Transverse colon (tissue), 4 donors: ENCODE measurements around the gene INPP5J. TPM values are rescaled to one million over a fixed set of nuclear protein-coding genes. Genes with fewer than 3 reads are reported as not detected.

Experiments used
- DNase-seq: peaks from one replicate; pipeline ENCODE4 v3.0.0-alpha.2; 2019
- H3K27ac ChIP-seq, 4 donors: fragments of 200-600 bp; sonication (generic); 2 replicates each; pipeline ENCODE4 v1.5.1; 2016 to 2018; ENCODE audit warnings: inconsistent platforms in 4 of 4
- H3K27me3 ChIP-seq: fragments of 200-600 bp; sonication (generic); 2 replicates; pipeline ENCODE4 v1.5.1; 2017; ENCODE audit warnings: inconsistent platforms
- H3K36me3 ChIP-seq, 4 donors: fragments of 200-600 bp; sonication (generic); 2 replicates each; pipeline ENCODE4 v1.5.1; 2017 to 2019; ENCODE audit warnings: inconsistent platforms in 4 of 4
- H3K4me1 ChIP-seq, 4 donors: fragments of 200-600 bp; sonication (generic); 2 replicates each; pipeline ENCODE4 v1.5.1; 2017 to 2020; ENCODE audit warnings: inconsistent platforms in 4 of 4
- H3K4me3 ChIP-seq, 4 donors: fragments of 200-600 bp; sonication (generic); 1 replicate in 1 of 4; 2 replicates in 3 of 4; pipeline versions ENCODE4 v1.5.1 to v1.6.1; 2017 to 2019; ENCODE audit warnings: inconsistent platforms in 4 of 4
- H3K9me3 ChIP-seq, 2 donors: fragments of 200-600 bp; sonication (generic); 2 replicates each; pipeline ENCODE4 v1.5.1; 2017 to 2019; ENCODE audit warnings: inconsistent platforms in 2 of 2
- CTCF ChIP-seq, 5 experiments: fragments of 200-600 bp in 3 of 5; fragments of 450-650 bp in 2 of 5; sonication (generic) in 3 of 5; IDR thresholded peaks; 1 replicate in 2 of 5; 2 replicates in 3 of 5; pipeline ENCODE4 v1.5.1; 2016 to 2017; ENCODE audit warnings: antibody characterized with exemption in 5 of 5, inconsistent platforms in 3 of 5, mild to moderate bottlenecking in 2 of 5, moderate library complexity in 1 of 5
- EP300 ChIP-seq: sonication (generic); formaldehyde crosslinking; IDR thresholded peaks from one replicate; pipeline ENCODE4 v1.6.1; 2017; ENCODE audit warnings: antibody characterized with exemption, low read depth
- POLR2A ChIP-seq: fragments of 450-650 bp; IDR thresholded peaks from one replicate; pipeline ENCODE4 v1.6.1; 2016; ENCODE audit warnings: antibody characterized with exemption, mild to moderate bottlenecking, moderate library complexity
- POLR2AphosphoS5 ChIP-seq, 3 donors: sonication (generic); formaldehyde crosslinking; IDR thresholded peaks; one replicate each; pipeline ENCODE4 v1.6.1; 2016; ENCODE audit warnings: antibody characterized with exemption in 3 of 3
- WGBS, 2 donors: methylation state at CpG; one replicate each; pipeline ENCODE4 v1.1.5; 2018; ENCODE audit warnings: low coverage in 1 of 2; 5-methylcytosine and 5-hydroxymethylcytosine counted together
- in situ Hi-C, 4 donors: fragments of 200-750 bp; cut with MboI; loops; one replicate each; pipeline versions ENCODE4 v1.15.0 to v1.15.1; 2017; ENCODE audit warnings: low sequenced_read_pairs in 3 of 4, low pct_ligation_motif_present in 1 of 4, low pct_unique_long_range_greater_than_20kb in 1 of 4
- intact Hi-C: fragments of 100-400 bp; cut with DNase I; formaldehyde crosslinking; loops from one replicate; pipeline ENCODE4 v1.15.1; 2023; ENCODE audit warnings: low total_unique reads
- small RNA-seq, 4 donors: library from RNA; depleted of rRNA; stranded (forward); fragments of <200 nt; gene quantifications; one replicate each; pipeline ENCODE3, GENCODE V24; 2016
- total RNA-seq, 4 donors: library from RNA; depleted of rRNA; stranded (reverse); fragments of >200 nt; gene quantifications; one replicate each; pipeline ENCODE4 v1.1.0, GENCODE V29; 2016

Gene INPP5J
- total RNA-seq, 4 donors from 2014 or later: 22.4 to 51.2 (median 30.8) TPM

GRCh38 chr22:31179345-31179744 is 56.6 kb downstream of the INPP5J start:
- no peaks in the 10 kb centered on the region for H3K27me3 ChIP-seq
- no peak overlapping the region for H3K4me3 ChIP-seq
- H3K9me3 ChIP-seq: no peaks in the 10 kb centered on the region
- DNase-seq: peak; percentile 44
- peaks cover 6 to 22% (median 8%) of the 10 kb centered on the region in 4 donors for H3K4me1 ChIP-seq
- peak overlapping the region in 3 of 4 donors; percentile 16 to 33 (median 19) for H3K27ac ChIP-seq
- intact Hi-C loops: no loop called here
- H3K36me3 ChIP-seq: peaks cover 0 to 3% (median 0%) of the 10 kb centered on the region in 4 donors
- WGBS, 2 donors: 0 to 43% methylated on average over 1 of the region's 1 CpG
- in situ Hi-C loops: no loop called here
- no peak for TF ChIP-seq POLR2AphosphoS5 (IDR thresholded peaks at IDR 0.05)
- no peak for TF ChIP-seq EP300
- no peak for TF ChIP-seq CTCF (IDR thresholded peaks at IDR 0.05)
- no peak for TF ChIP-seq POLR2A

- no peak for DNase-seq
- 91% methylated on average over 23 of the region's 30 CpGs; no CpG with 5 or more reads in 1 of the 2 donors for WGBS, 2 donors
- Histone ChIP-seq H3K4me1 (peaks cover 6 to 14% (median 8%) of the 10 kb centered on the region in 4 donors), H3K27me3 (no peaks in the 10 kb centered on the region), H3K27ac (no peak overlapping the region), H3K36me3 (peaks cover 0 to 3% (median 0%) of the 10 kb centered on the region in 4 donors), H3K4me3 (no peak overlapping the region), H3K9me3 (no peaks in the 10 kb centered on the region)
- no peak for TF ChIP-seq CTCF (IDR thresholded peaks at IDR 0.05)
- TF ChIP-seq POLR2AphosphoS5 (IDR thresholded peaks at IDR 0.05): no peak
- no peak for TF ChIP-seq POLR2A
- TF ChIP-seq EP300: no peak
- in situ Hi-C loops: no loop called here
- intact Hi-C loops: no loop called here
Observed at GRCh38 chr22:31184015-31184414, 61.2 kb downstream of the INPP5J start.

Small RNA genes within 50 kb of the gene (small RNA-seq; reads per million reads assigned to genes)
- 0.48 to 1.9 (median 1.7) reads per million in 4 donors for gene MIR3928

Other genes with a start within 250 kb of the INPP5J start
- gene MORC2, start 154.2 kb upstream of the INPP5J start, total RNA-seq: 10 to 100 TPM; 11.9 to 23.9 (median 19.1) TPM
- gene TUG1, start 153.7 kb upstream of the INPP5J start, total RNA-seq: 100 to 1,000 TPM in 3 of 4 donors, 10 to 100 TPM in 1; 77.7 to 294 (median 112) TPM
- 100 to 1,000 TPM; 171 to 341 (median 219) TPM for gene SMTN, start 41.6 kb upstream of the INPP5J start, total RNA-seq
- gene SELENOM, start 15.4 kb upstream of the INPP5J start, total RNA-seq: 100 to 1,000 TPM; 247 to 334 (median 315) TPM
- not detected for gene PLA2G3, start 17.5 kb downstream of the INPP5J start, total RNA-seq
- 10 to 100 TPM; 18.5 to 52.4 (median 32.3) TPM for gene RNF185, start 37.2 kb downstream of the INPP5J start, total RNA-seq
- 100 to 1,000 TPM; 124 to 283 (median 210) TPM for gene LIMK2, start 89.3 kb downstream of the INPP5J start, total RNA-seq
- 10 to 100 TPM; 11.6 to 46.7 (median 35.2) TPM for gene PIK3IP1, start 169.5 kb downstream of the INPP5J start, total RNA-seq
- 10 to 100 TPM in 2 of 4 donors, 1 to 10 TPM in 2; 3.6 to 12.2 (median 8.7) TPM for gene PATZ1, start 223.4 kb downstream of the INPP5J start, total RNA-seq